WTC11 (cell line): ENCODE data around the gene ATP2A2. TPM values are rescaled to one million over a fixed set of nuclear protein-coding genes. Genes with fewer than 3 reads are reported as not detected.

Experiments used
- ATAC-seq: fragments of 200-7000 bp; cut with Tn5 transposase; 2 replicates; pipeline ENCODE4 v1.10.0; 2021; ENCODE audit warnings: mild to moderate bottlenecking, moderate library complexity
- CTCF ChIA-PET: fragments of 300-600 bp; sonication (Branson Sonifier 250); formaldehyde crosslinking; loops from one replicate; lab custom pipeline; 2021; ENCODE audit warnings: antibody characterized with exemption; lab: Charles Lee
- POLR2A ChIA-PET: fragments of 350-600 bp; sonication (Branson Sonifier 250); formaldehyde crosslinking; loops from one replicate; lab custom pipeline; 2021; ENCODE audit warnings: antibody characterized with exemption; lab: Charles Lee
- DNase-seq: peaks from one replicate; pipeline ENCODE4 v3.0.0; 2021; ENCODE audit warnings: low spot score
- H3K27ac Mint-ChIP-seq: 2 replicates; pipeline ENCODE4 v1.8.0; 2021; ENCODE audit warnings: mixed read lengths
- H3K27me3 Mint-ChIP-seq: 2 replicates; pipeline ENCODE4 v1.8.0; 2021; ENCODE audit warnings: low read depth, mild to moderate bottlenecking, moderate library complexity, mixed read lengths
- H3K36me3 Mint-ChIP-seq: 2 replicates; pipeline ENCODE4 v1.8.0; 2021; ENCODE audit warnings: mixed read lengths
- H3K4me1 Mint-ChIP-seq: 2 replicates; pipeline ENCODE4 v1.8.0; 2022; ENCODE audit warnings: mixed read lengths
- H3K4me3 Mint-ChIP-seq: 2 replicates; pipeline ENCODE4 v1.8.0; 2021; ENCODE audit warnings: mild to moderate bottlenecking, moderate library complexity, mixed read lengths
- H3K9me3 Mint-ChIP-seq: 2 replicates; pipeline ENCODE4 v1.8.0; 2021; ENCODE audit warnings: mixed read lengths
- ATF2 ChIP-seq: sonication (generic); formaldehyde crosslinking; IDR thresholded peaks from 2 replicates; pipeline ENCODE4 v1.8.1; 2022; ENCODE audit warnings: low read depth, missing genetic modification reagents, borderline replicate concordance
- CBFB ChIP-seq: sonication (generic); formaldehyde crosslinking; IDR thresholded peaks from 2 replicates; pipeline ENCODE4 v1.8.1; 2022; ENCODE audit warnings: mild to moderate bottlenecking, low read depth, missing genetic modification reagents
- CREB1 ChIP-seq: sonication (generic); formaldehyde crosslinking; IDR thresholded peaks from 2 replicates; pipeline ENCODE4 v1.8.0; 2023; ENCODE audit warnings: mild to moderate bottlenecking, missing genetic modification reagents
- CREM ChIP-seq: sonication (generic); formaldehyde crosslinking; IDR thresholded peaks from 2 replicates; pipeline ENCODE4 v1.8.1; 2022; ENCODE audit warnings: mild to moderate bottlenecking, missing genetic modification reagents, moderate library complexity
- ELF4 ChIP-seq: sonication (generic); formaldehyde crosslinking; IDR thresholded peaks from 2 replicates; pipeline ENCODE4 v1.8.1; 2022; ENCODE audit warnings: low read depth, mild to moderate bottlenecking, moderate library complexity, missing genetic modification reagents
- ESRRA ChIP-seq: sonication (generic); formaldehyde crosslinking; IDR thresholded peaks from 2 replicates; pipeline ENCODE4 v1.8.1; 2022; ENCODE audit warnings: mild to moderate bottlenecking, missing genetic modification reagents, borderline replicate concordance
- FOXP4 ChIP-seq: sonication (generic); formaldehyde crosslinking; IDR thresholded peaks from 2 replicates; pipeline ENCODE4 v1.8.0; 2022; ENCODE audit warnings: mild to moderate bottlenecking, missing genetic modification reagents
- IRF2 ChIP-seq: sonication (generic); formaldehyde crosslinking; IDR thresholded peaks from 2 replicates; pipeline ENCODE4 v1.8.0; 2022; ENCODE audit warnings: low read depth, missing genetic modification reagents, borderline replicate concordance
- NFATC4 ChIP-seq: fragments of 250-450 bp; sonication (Bioruptor Pico); IDR thresholded peaks from 2 replicates; pipeline ENCODE4 v1.9.0; 2021; ENCODE audit warnings: mild to moderate bottlenecking
- NR2C2 ChIP-seq: sonication (generic); formaldehyde crosslinking; IDR thresholded peaks from 2 replicates; pipeline ENCODE4 v1.8.0; 2022; ENCODE audit warnings: mild to moderate bottlenecking, missing genetic modification reagents
- PRDM15 ChIP-seq: sonication (generic); formaldehyde crosslinking; IDR thresholded peaks from 2 replicates; pipeline ENCODE4 v1.8.0; 2022; ENCODE audit warnings: missing genetic modification reagents
- PRRX2 ChIP-seq: fragments of 250-450 bp; sonication (Bioruptor Pico); IDR thresholded peaks from 2 replicates; pipeline ENCODE4 v1.8.0; 2021; ENCODE audit warnings: mild to moderate bottlenecking
- SP1 ChIP-seq: sonication (generic); formaldehyde crosslinking; conservative IDR thresholded peaks from 2 replicates; pipeline ENCODE4 v1.8.1; 2022; ENCODE audit warnings: missing genetic modification reagents
- TEAD4 ChIP-seq: sonication (generic); formaldehyde crosslinking; IDR thresholded peaks from 2 replicates; pipeline ENCODE4 v1.8.0; 2022; ENCODE audit warnings: mild to moderate bottlenecking, missing genetic modification reagents
- ZBTB21 ChIP-seq: sonication (generic); formaldehyde crosslinking; IDR thresholded peaks from 2 replicates; pipeline ENCODE4 v1.8.1; 2023; ENCODE audit warnings: mild to moderate bottlenecking, missing genetic modification reagents, borderline replicate concordance
- ZNF121 ChIP-seq: sonication (generic); formaldehyde crosslinking; IDR thresholded peaks from 2 replicates; pipeline ENCODE4 v1.8.0; 2023; ENCODE audit warnings: missing genetic modification reagents
- ZNF396 ChIP-seq: fragments of 250-450 bp; sonication (Bioruptor Pico); IDR thresholded peaks from 2 replicates; pipeline ENCODE4 v1.8.0; 2021; ENCODE audit warnings: mild to moderate bottlenecking, moderate library complexity, borderline replicate concordance
- ZNF416 ChIP-seq: fragments of 250-450 bp; sonication (Bioruptor Pico); IDR thresholded peaks from 2 replicates; pipeline ENCODE4 v1.9.0; 2021; ENCODE audit warnings: mild to moderate bottlenecking, inconsistent platforms
- ZNF423 ChIP-seq: fragments of 250-450 bp; sonication (Bioruptor Pico); IDR thresholded peaks from 2 replicates; pipeline ENCODE4 v2.1.2; 2022; ENCODE audit warnings: mild to moderate bottlenecking, moderate library complexity
- total RNA-seq: library from RNA; stranded (reverse); gene quantifications from 3 replicates; pipeline ENCODE4 v1.2.3, GENCODE V29; 2021

The ATP2A2 gene
- total RNA-seq, 1 experiment from 2014 or later: 239 TPM

GRCh38 chr12:110335481-110336045, 54.5 kb downstream of the ATP2A2 start (continued):
- TF ChIP-seq FOXP4: no peak
- TF ChIP-seq PRRX2 (CRISPR knock-in tag): no peak
- no peak for TF ChIP-seq IRF2 (CRISPR knock-in tag)
- TF ChIP-seq NFATC4: no peak
- no peak for TF ChIP-seq TEAD4 (CRISPR knock-in tag)
- TF ChIP-seq SP1 (CRISPR knock-in tag): no peak
- no peak for TF ChIP-seq ELF4
- no peak for TF ChIP-seq NR2C2 (CRISPR knock-in tag)

GRCh38 chr12:110337912-110338710, 57.1 kb downstream of the ATP2A2 start:
- H3K9me3 Mint-ChIP-seq: no peaks in the 10 kb centered on the region
- DNase-seq: no peak
- peaks cover 94% of the 10 kb centered on the region for H3K36me3 Mint-ChIP-seq
- TF ChIP-seq ZNF423: no peak
- no peak for TF ChIP-seq CBFB (CRISPR knock-in tag)
- no peak for TF ChIP-seq ESRRA (CRISPR knock-in tag)
- no peak for TF ChIP-seq ZNF396 (CRISPR knock-in tag)
- TF ChIP-seq ZBTB21 (CRISPR knock-in tag): no peak
- TF ChIP-seq, all 79 proteins: peak for 0
- no peaks in the 10 kb centered on the region for H3K27me3 Mint-ChIP-seq
- H3K27ac Mint-ChIP-seq: peak overlapping the region; percentile 58
- POLR2A ChIA-PET: no interaction called here
- ATAC-seq: no peak
- H3K4me3 Mint-ChIP-seq: no peak overlapping the region
- CTCF ChIA-PET: interaction anchor here (1.0 kb wide), 1 partner anchor 93 kb away, joined by 5 read pairs; no protein-coding TSS in a partner anchor
- H3K4me1 Mint-ChIP-seq: no peaks in the 10 kb centered on the region

- ATAC-seq (no peak), DNase-seq (no peak)
- H3K9me3 Mint-ChIP-seq: no peaks in the 10 kb centered on the region
- no peaks in the 10 kb centered on the region for H3K4me1 Mint-ChIP-seq
- ChIA-PET POLR2A (no interaction called here), CTCF (interaction anchor here (1.7 kb wide), 1 partner anchor 93 kb away, joined by 4 read pairs; no protein-coding TSS in a partner anchor)
- H3K4me3 Mint-ChIP-seq: no peak overlapping the region
- TF ChIP-seq CREM (no peak), ZBTB21 (CRISPR knock-in tag) (no peak)
- peak overlapping the region; percentile 6; the same call in 1 of the 2 replicates for H3K27ac Mint-ChIP-seq
- H3K36me3 Mint-ChIP-seq: peaks cover 94% of the 10 kb centered on the region
- H3K27me3 Mint-ChIP-seq: no peaks in the 10 kb centered on the region
These were observed 57.7 kb downstream of the ATP2A2 start for GRCh38 chr12:110338754-110339153.

- ChIA-PET CTCF (interaction anchor here (1.7 kb wide), 1 partner anchor 92 kb away, joined by 4 read pairs; no protein-coding TSS in a partner anchor), POLR2A (interaction anchor here (0.5 to 0.6 kb wide), 2 partner anchors 28 to 124 kb away, joined by 3 to 5 read pairs; no protein-coding TSS in a partner anchor)
- H3K4me3 Mint-ChIP-seq: no peak overlapping the region
- H3K36me3 Mint-ChIP-seq: peaks cover 94% of the 10 kb centered on the region
- H3K27ac Mint-ChIP-seq: peak overlapping the region; percentile 6; the same call in 1 of the 2 replicates
- no peaks in the 10 kb centered on the region for H3K27me3 Mint-ChIP-seq
- DNase-seq (no peak), ATAC-seq (no peak)
- H3K9me3 Mint-ChIP-seq: no peaks in the 10 kb centered on the region
- H3K4me1 Mint-ChIP-seq: no peaks in the 10 kb centered on the region
- TF ChIP-seq CREB1 (no peak), ZNF416 (no peak), PRDM15 (CRISPR knock-in tag) (no peak), ZNF121 (CRISPR knock-in tag) (no peak), ATF2 (CRISPR knock-in tag) (no peak)
These were observed 58.3 kb downstream of the ATP2A2 start for GRCh38 chr12:110339184-110339952.
